SKM-1 (cell line): ENCODE results near the gene DCLRE1B.
A peak's percentile ranks its signal among the peaks of the same experiment; 100 is the strongest.

ENCODE experiments used
- DNase-seq: peaks from one replicate; lab custom pipeline; 2025; ENCODE audit not compliant: unreplicated experiment; lab: John Stamatoyannopoulos, UW

DCLRE1B gene

GRCh38 chr1:113918243-113918642, 13.1 kb downstream of the DCLRE1B start:
- DNase-seq, result no peak

- DNase-seq, result no peak
Measured at GRCh38 chr1:113922957-113923356, 17.8 kb downstream of the DCLRE1B start.

- no peak for DNase-seq
Measured at GRCh38 chr1:113924473-113924872, 19.3 kb downstream of the DCLRE1B start.

GRCh38 chr1:113928187-113928930, 23.2 kb downstream of the DCLRE1B start:
- DNase-seq, result peak; percentile 11

- peak; percentile 77 for DNase-seq
Measured at GRCh38 chr1:113928941-113929749, 24.0 kb downstream of the DCLRE1B start, which contains the start of gene HIPK1. Gene HIPK1, plus strand, starts transcription at chr1:113929324.

GRCh38 chr1:113929750-113930498, 24.8 kb downstream of the DCLRE1B start:
- peak; percentile 49 for DNase-seq

GRCh38 chr1:113930499-113931161, 25.5 kb downstream of the DCLRE1B start:
- peak; percentile 17 for DNase-seq

GRCh38 chr1:113931451-113931851, 26.3 kb downstream of the DCLRE1B start:
- DNase-seq, result peak; percentile 48

GRCh38 chr1:113934006-113934405, 28.9 kb downstream of the DCLRE1B start:
- no peak for DNase-seq

GRCh38 chr1:113934511-113935055, 29.5 kb downstream of the DCLRE1B start:
- no peak for DNase-seq

- DNase-seq, result no peak
Measured at GRCh38 chr1:113935176-113935575, 30.1 kb downstream of the DCLRE1B start.

GRCh38 chr1:113935970-113936369, 30.8 kb downstream of the DCLRE1B start:
- DNase-seq, result no peak

GRCh38 chr1:113937146-113937545, 32.0 kb downstream of the DCLRE1B start:
- DNase-seq, result no peak

GRCh38 chr1:113938192-113938591, 33.1 kb downstream of the DCLRE1B start:
- no peak for DNase-seq

- peak; percentile 31 for DNase-seq
Measured at GRCh38 chr1:113940365-113941244, 35.5 kb downstream of the DCLRE1B start.

GRCh38 chr1:113941245-113941559, 36.1 kb downstream of the DCLRE1B start:
- DNase-seq, result no peak

GRCh38 chr1:113942527-113942926, 37.4 kb downstream of the DCLRE1B start:
- DNase-seq, result no peak

GRCh38 chr1:113943028-113943811, 38.1 kb downstream of the DCLRE1B start:
- DNase-seq, result peak; percentile 88

GRCh38 chr1:113945329-113945728, 40.2 kb downstream of the DCLRE1B start:
- no peak for DNase-seq
